22Rv1 (cell line): Measurements from ENCODE around the gene EHHADH.
A peak's percentile ranks its signal among the peaks of the same experiment; 100 is the strongest.

ENCODE experiments used
- H3K27ac ChIP-seq: fragments of 450-650 bp; 2 replicates; pipeline ENCODE4 v1.5.1; 2017
- ZFX ChIP-seq: fragments of 450-650 bp; IDR thresholded peaks from 2 replicates; pipeline ENCODE4 v1.6.1; 2017; ENCODE audit warnings: antibody characterized with exemption, borderline replicate concordance
- TF ChIP-seq, protein P1 (sequence below): fragments of 450-650 bp; IDR thresholded peaks from 2 replicates; pipeline ENCODE4 v1.5.1; 2017; ENCODE audit warnings: mild to moderate bottlenecking

EHHADH gene

DNA sequence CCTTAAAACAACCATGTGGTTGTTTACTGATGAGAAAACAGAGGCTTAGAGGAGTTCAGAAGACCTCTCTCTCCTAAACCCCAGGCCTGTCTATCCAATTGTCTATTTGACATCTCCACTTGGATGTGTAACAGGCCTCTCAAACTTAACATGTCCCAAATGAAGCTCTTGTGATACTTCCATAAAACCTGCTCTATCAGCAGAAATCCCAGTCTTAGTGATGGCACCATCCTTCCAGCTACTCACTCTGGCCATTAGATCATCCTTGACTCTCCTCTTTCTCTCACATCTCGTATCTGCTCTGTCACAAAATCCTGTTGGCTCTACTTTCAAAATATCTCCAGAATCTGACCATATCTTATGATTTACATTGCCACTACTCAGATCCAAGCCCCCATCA is 28.8 kb downstream of the EHHADH start:
- TF ChIP-seq, protein P1, sequence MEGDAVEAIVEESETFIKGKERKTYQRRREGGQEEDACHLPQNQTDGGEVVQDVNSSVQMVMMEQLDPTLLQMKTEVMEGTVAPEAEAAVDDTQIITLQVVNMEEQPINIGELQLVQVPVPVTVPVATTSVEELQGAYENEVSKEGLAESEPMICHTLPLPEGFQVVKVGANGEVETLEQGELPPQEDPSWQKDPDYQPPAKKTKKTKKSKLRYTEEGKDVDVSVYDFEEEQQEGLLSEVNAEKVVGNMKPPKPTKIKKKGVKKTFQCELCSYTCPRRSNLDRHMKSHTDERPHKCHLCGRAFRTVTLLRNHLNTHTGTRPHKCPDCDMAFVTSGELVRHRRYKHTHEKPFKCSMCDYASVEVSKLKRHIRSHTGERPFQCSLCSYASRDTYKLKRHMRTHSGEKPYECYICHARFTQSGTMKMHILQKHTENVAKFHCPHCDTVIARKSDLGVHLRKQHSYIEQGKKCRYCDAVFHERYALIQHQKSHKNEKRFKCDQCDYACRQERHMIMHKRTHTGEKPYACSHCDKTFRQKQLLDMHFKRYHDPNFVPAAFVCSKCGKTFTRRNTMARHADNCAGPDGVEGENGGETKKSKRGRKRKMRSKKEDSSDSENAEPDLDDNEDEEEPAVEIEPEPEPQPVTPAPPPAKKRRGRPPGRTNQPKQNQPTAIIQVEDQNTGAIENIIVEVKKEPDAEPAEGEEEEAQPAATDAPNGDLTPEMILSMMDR = no peak
- TF ChIP-seq ZFX = no peak
- H3K27ac ChIP-seq = no peak overlapping the region

DNA sequence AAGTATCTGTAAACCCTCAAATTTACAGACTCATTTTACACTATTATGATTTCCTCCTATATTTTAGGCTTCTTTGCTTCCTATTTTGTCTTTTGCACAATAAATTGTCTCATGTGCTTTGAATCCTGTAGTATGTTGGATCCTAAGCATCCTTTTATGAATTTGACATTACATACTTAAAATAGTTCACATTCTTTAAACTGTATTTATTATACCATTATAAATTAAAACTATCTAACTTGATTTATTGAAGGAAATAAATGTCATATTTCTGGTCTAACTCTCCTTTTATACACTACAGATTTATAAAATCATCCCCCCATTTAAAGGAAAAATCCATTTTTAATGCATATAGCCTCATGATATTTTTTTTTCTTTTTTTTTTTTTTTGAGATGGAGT is 32.6 kb downstream of the EHHADH start:
- no peak overlapping the region for H3K27ac ChIP-seq
- TF ChIP-seq, protein P1 = no peak
- TF ChIP-seq ZFX = no peak

DNA sequence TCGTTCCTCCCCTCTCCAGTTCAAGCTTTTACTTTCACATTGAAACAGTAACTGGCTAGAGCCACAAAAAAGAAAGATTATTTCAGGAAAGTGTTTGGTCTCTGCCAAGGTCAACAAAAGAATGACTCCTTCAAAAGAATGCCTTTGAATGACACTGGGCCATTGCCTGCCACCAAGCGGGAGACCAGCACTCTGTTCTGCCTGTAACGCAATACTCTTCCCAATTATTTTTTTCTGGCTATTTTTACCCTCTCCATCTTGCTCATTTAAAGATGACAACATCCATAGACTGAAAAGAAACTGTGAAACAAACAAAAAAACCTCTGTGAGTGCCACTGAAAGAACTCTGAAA is 37.3 kb downstream of the EHHADH start:
- TF ChIP-seq ZFX = no peak
- TF ChIP-seq, protein P1 = no peak
- no peak overlapping the region for H3K27ac ChIP-seq

DNA sequence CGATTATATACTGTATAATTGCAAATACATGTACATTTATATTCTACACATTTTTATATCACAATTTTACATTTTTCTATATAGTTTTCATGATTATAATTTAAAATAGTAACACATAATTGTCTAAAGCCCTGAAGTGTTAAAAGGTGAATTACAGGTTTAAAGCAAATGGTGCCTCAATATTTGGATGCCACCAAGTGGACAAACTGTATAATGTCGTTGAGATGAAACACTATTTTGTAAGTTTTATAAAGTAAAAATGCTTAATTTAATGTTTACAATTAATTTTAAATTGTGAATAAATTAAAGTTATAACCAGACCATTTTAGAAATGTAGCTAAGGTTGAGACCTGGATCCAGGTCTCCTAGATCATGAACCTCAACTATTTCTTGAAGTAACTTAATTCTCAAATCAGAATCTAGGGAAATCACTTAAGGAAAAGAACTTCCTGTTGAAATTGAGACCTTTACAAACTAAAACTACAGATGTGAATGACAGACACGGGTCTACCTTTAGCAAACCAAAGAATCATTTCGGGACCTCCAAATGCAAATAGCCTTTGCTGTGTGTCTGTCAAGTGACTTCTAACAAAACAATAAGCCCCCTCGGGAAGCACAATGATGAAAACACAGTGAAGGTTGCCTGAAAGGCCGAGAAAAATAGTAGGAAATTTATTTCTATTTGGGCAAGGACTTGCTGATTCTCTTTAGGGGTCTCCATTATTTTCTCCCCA is 37.8 kb downstream of the EHHADH start:
- no peak overlapping the region for H3K27ac ChIP-seq

DNA sequence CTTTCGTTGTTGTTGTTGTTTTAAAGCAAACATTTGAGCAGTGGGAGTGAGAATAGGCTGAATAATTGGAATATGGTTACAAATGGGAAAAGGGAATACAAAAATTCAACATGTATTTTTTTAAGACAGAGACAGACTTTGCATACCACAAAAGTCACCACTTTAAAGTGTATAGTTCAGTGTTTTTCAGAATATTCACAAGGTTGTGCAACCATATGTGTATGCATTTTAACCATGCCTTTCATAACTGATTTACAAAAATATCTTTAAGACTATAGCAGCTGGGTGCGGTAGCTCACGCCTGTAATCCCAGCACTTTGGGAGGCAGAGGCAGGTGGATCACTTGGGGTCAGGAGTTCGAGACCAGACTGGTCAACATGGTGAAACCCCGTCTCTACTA is 41.3 kb downstream of the EHHADH start:
- TF ChIP-seq ZFX = no peak
- TF ChIP-seq, protein P1 = no peak
- H3K27ac ChIP-seq = no peak overlapping the region

More for the DNA sequence above, 37.8 kb downstream of the EHHADH start:
- TF ChIP-seq, protein P1 = peak; percentile 81
- no peak for TF ChIP-seq ZFX

GRCh38 chr3:185212086-185212485 is 41.8 kb downstream of the EHHADH start:
- TF ChIP-seq, protein P1 = no peak
- TF ChIP-seq ZFX = no peak

DNA sequence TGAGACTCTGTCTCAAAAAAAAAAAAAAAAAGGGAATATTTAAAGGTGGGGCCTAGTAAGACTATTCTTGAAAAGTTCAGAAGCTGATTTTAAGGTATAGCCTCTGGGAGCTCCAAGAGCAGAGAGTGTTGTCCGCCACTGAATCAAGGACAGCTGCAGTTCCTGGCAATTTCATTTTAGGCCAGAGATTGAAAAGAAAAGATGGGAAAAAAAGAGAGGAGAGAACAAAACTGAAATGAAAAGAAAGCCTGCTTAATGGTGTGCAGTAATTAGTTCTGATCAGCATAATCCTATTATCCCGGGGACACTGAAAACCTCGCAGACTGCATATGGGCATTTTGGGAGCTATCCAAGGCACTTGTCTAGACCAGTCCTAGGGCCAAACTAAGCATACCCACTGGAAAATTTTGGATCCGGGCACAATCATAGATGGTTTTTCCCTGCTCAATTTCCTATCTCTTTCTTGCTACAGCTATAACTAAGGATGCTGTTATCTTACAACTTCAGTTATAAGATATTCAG is 43.2 kb downstream of the EHHADH start:
- TF ChIP-seq, protein P1 = no peak
- no peak for TF ChIP-seq ZFX
- H3K27ac ChIP-seq = no peak overlapping the region

More at GRCh38 chr3:185212086-185212485, 41.8 kb downstream of the EHHADH start:
- no peak overlapping the region for H3K27ac ChIP-seq
